HUES6 (cell line): ENCODE measurements around the gene PIK3CG.
"Not testable (repeated sequence)": the region's sequence is repeated elsewhere in the genome, so short reads cannot be mapped to it uniquely, and the experiment has no call there.

Experiments
- H3K27ac ChIP-seq: 2 replicates; pipeline ENCODE4 v1.7.0; 2013; ENCODE audit warnings: low read depth, mild to moderate bottlenecking, low read length, inconsistent platforms
- H3K27me3 ChIP-seq: 2 replicates; pipeline ENCODE4 v1.6.1; 2013; ENCODE audit warnings: low read length; ENCODE audit not compliant: control insufficient read depth, insufficient read depth
- H3K36me3 ChIP-seq: 2 replicates; pipeline ENCODE4 v1.6.1; 2013; ENCODE audit warnings: low read length; ENCODE audit not compliant: control insufficient read depth, insufficient read depth
- H3K4me1 ChIP-seq: 2 replicates; pipeline ENCODE4 v1.6.1; 2013; ENCODE audit warnings: low read length; ENCODE audit not compliant: control insufficient read depth, insufficient read depth
- H3K4me3 ChIP-seq: 2 replicates; pipeline ENCODE4 v1.5.1; 2013; ENCODE audit warnings: low read depth, low read length
- H3K9ac ChIP-seq: one replicate; pipeline ENCODE4 v1.6.1; 2013; ENCODE audit warnings: mild to moderate bottlenecking, low read length
- H3K9me3 ChIP-seq: 2 replicates; pipeline ENCODE4 v1.6.1; 2013; ENCODE audit warnings: low read depth, low read length; ENCODE audit not compliant: control insufficient read depth, insufficient read depth

PIK3CG gene

DNA sequence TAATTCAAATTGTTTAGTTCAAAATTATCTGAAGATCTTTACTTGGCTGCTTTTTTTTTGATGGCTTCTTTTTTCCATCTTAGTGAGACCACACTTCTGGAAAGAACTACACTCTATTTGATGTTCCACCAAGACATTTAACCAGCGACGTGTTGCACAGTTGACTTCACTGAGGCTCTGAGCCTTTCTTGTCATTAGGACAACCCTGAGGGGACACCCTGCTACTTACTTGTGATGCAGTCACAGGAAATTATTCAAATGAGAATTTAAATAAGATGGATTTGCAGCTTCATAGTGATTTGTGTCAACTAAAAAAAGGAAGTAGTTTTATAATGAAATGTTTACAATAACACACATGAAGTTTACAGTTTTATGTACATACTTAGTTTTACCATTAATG, 25.6 kb upstream of the PIK3CG start:
- H3K27me3 ChIP-seq = no peaks in the 10 kb centered on the region
- H3K9ac ChIP-seq = no peak overlapping the region
- no peak overlapping the region for H3K4me3 ChIP-seq
- H3K36me3 ChIP-seq = no peaks in the 10 kb centered on the region
- H3K9me3 ChIP-seq = no peaks in the 10 kb centered on the region
- peaks cover 27% of the 10 kb centered on the region for H3K4me1 ChIP-seq
- no peak overlapping the region for H3K27ac ChIP-seq

DNA sequence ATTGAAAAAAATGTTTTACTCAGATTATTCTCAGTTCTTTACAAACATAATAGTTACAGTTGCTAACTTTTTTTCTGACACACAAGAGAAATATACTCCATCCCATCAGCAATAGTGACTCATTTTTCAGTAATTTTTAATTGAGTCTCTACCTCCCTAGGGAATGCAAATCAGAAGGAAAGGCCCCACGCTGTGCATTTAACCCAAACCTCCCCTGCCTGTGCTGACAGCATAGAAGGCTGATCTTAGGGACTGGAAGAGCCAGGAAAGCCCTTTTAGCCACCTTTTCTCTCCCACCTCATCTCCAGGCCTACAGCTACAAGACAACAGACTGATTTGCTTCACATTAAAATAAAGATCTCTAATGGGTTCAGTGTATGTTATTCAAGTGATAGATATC, 24.7 kb upstream of the PIK3CG start:
- no peak overlapping the region for H3K9ac ChIP-seq

DNA sequence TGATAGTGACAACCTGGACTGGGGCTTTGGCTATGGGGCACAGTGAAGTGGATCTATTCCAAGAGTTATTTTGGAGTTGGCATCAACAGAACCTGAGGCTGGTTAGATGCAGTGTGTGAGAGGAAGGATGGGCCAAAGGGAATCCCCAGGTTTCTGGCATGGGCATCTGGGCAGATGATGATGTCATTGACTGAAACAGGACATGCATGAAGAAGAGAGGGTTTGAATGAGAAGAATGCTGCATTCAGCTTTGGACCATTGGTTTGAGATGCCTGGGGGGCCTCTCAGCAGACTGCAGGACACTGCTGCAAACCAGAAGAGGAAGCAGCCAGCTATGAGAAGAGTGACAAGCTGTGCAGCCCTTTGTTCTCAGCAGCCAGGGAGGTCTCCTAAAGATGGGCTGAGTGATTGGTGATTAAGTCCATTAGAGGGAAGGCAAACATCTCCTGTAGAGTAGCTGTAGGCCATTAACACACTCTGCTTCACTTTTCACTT, 23.1 kb upstream of the PIK3CG start:
- H3K27me3 ChIP-seq = no peaks in the 10 kb centered on the region
- no peaks in the 10 kb centered on the region for H3K9me3 ChIP-seq
- H3K9ac ChIP-seq = no peak overlapping the region
- H3K4me1 ChIP-seq = peaks cover 27% of the 10 kb centered on the region
- no peaks in the 10 kb centered on the region for H3K36me3 ChIP-seq
- no peak overlapping the region for H3K4me3 ChIP-seq
- H3K27ac ChIP-seq = no peak overlapping the region

More for the DNA sequence above, 24.7 kb upstream of the PIK3CG start:
- Histone ChIP-seq H3K9me3 (no peaks in the 10 kb centered on the region), H3K36me3 (no peaks in the 10 kb centered on the region), H3K27me3 (no peaks in the 10 kb centered on the region), H3K4me3 (no peak overlapping the region), H3K27ac (no peak overlapping the region), H3K4me1 (peaks cover 27% of the 10 kb centered on the region)

DNA sequence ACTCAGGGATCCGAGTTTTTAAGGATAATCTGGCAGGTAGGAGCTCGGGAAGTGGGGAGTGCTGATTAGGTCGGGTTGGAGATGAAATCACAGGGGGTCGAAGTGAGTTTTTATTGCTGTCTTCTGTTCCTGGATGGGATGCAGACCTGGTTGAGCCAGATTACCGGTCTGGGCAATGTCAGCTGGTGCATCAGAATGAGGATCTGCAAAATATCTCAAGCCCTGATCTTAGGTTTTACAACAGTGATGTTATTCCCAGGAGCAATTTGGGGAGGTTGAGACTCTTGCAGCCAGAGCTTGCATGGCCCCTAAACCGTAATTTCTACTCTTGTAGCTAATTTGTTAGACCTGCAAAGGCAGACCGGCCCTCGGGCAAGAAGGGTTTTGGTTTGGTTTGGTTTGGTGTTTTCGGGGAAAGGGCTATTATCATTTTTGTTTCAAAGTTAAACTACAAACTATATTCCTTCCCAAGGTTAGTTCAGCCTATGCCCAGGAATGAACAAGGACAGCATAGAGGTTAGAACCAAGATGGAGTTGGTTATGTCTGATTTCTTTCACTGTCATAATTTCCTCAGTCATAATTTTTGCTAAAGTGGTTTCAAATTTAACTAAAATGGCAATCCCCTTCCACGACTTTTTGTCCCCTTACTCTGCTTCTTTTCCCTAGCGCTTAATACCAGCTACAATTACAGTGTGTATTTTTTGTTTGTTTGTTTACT, 20.6 kb upstream of the PIK3CG start:
- peaks cover 27% of the 10 kb centered on the region for H3K4me1 ChIP-seq
- no peaks in the 10 kb centered on the region for H3K36me3 ChIP-seq

DNA sequence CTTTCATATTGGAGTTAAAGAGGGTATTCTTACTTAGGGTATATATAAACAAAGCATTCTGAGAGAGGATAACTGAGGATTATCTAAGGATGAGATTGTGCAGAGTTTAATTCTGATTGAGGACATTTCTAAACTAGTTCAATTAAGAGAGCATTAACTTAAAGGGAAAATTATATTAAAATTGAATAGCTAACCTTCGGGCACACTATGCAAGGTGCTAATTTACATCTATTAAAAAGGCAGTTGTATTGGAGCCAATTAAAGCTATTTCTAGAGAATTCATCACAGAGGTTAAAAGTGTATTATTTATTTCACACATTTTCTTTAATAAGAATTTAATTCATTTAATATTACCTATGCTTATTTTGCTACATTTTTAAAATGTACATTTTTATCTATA, 17.0 kb upstream of the PIK3CG start:
- no peaks in the 10 kb centered on the region for H3K27me3 ChIP-seq
- H3K4me1 ChIP-seq = no peaks in the 10 kb centered on the region
- H3K4me3 ChIP-seq = no peak overlapping the region
- H3K27ac ChIP-seq = no peak overlapping the region
- no peaks in the 10 kb centered on the region for H3K36me3 ChIP-seq
- H3K9me3 ChIP-seq = no peaks in the 10 kb centered on the region
- no peak overlapping the region for H3K9ac ChIP-seq

More for the DNA sequence above, 20.6 kb upstream of the PIK3CG start:
- H3K9me3 ChIP-seq = no peaks in the 10 kb centered on the region
- no peak overlapping the region for H3K4me3 ChIP-seq
- H3K27ac ChIP-seq = no peak overlapping the region
- H3K27me3 ChIP-seq = no peaks in the 10 kb centered on the region
- H3K9ac ChIP-seq = no peak overlapping the region

DNA sequence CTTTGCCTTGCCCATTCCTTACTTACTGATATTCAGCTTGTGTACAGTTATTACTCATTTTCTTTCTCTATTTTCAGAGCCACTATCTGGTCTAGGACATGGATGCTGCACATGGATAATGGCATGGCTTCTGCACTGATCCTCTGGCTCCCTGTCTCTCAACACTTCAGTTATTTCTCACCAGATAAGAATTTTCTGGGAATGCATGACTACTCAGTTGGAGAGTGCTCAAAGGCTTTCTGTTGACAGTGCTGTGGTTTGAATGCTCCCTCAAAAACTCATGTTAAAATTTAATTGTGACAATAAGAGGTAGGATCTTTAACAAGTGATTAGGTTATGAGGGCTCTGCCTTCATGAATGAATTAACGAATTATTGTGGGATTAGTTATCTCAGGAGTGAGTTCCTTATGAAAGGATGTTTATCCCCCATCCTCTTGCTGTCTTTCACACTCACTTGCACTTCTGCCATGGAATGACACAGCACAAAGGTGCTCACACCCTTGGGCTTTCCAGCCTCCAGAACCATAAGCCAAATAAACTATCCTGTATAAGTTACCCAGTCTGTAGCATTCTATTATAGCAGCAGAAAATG, 16.1 kb upstream of the PIK3CG start:
- no peak overlapping the region for H3K4me3 ChIP-seq
- H3K9me3 ChIP-seq = no peaks in the 10 kb centered on the region
- no peak overlapping the region for H3K9ac ChIP-seq
- no peaks in the 10 kb centered on the region for H3K4me1 ChIP-seq
- no peak overlapping the region for H3K27ac ChIP-seq
- H3K27me3 ChIP-seq = no peaks in the 10 kb centered on the region
- no peaks in the 10 kb centered on the region for H3K36me3 ChIP-seq

DNA sequence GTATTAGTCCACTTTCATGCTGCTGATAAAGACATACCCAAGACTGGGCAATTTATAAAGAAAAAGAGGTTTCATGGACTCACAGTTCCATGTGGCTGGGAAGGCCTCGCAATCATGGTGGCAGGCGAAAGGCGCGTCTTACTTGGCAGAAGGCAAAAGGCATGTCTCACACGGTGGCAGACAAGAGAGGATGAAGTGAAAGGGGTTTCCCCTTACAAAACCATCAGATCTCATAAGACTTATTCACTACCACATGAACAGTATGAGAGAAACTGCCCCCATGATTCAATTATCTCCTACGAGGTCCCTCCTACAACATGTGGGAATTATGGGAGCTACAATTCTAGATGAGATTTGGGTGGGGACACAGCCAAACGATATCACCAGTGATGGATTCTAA, 13.4 kb upstream of the PIK3CG start:
- not testable (repeated sequence) for H3K4me1 ChIP-seq, H3K9ac ChIP-seq, H3K9me3 ChIP-seq, H3K36me3 ChIP-seq, H3K27ac ChIP-seq, H3K4me3 ChIP-seq, H3K27me3 ChIP-seq

DNA sequence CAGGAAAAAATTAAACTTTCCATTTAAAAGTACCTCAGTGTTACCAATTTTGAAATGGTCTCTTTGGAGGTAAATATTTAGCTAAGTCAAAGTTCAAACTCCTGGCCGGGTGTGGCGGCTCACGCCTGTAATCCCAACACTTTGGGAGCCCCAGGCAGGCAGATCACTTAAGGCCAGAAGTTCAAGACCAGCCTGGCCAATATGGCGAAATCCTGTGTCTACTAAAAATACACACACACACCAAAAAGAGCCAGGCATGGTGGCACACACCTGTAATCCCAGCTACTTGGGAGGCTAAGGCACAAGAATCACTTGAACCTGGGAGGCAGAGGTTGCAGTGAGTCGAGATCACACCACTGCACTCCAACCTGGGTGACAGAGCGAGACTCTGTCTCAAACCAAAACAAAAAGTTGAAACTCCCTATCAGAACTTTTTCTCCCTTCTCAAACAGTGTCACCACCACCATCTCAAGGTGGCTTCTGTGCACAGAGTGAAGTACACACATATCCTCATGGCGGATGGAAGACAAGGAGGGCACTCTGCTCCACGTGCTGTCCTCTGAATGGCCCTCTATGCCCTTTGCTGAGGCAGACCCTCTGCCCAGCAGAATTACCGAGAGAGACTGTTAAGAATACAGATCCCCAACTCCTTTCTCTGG, 11.7 kb upstream of the PIK3CG start:
- H3K9me3 ChIP-seq = no peaks in the 10 kb centered on the region
- H3K9ac ChIP-seq = no peak overlapping the region
- no peak overlapping the region for H3K4me3 ChIP-seq
- no peaks in the 10 kb centered on the region for H3K4me1 ChIP-seq
- no peaks in the 10 kb centered on the region for H3K36me3 ChIP-seq
- no peaks in the 10 kb centered on the region for H3K27me3 ChIP-seq
- no peak overlapping the region for H3K27ac ChIP-seq

DNA sequence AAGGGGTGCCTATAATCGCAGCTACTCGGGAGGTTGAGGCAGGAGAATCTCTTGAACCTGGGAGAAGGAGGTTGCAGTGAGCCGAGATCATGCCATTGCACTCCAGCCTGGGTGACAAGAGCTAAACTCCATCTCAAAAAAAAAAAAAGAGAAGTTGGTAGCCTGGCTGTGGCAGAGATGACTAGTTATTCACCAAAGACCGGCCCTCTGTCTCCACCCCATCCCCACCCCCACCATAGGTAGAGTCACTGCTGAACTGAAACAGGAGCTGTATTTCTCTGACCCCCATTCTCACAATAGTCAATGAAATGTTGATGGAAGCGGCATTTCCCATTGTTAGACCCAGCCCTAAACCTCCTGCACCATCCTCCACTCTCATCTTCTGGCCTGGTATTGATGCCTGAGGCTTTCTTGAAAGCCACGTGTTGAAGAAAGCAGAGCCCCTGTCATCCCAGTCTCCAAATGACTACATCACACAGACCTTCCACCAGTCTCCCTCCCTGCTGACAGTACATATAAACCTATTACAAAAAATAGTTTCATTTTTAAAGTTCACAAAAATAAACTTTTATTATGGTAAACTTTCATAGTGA, 9.4 kb upstream of the PIK3CG start:
- Histone ChIP-seq H3K27ac (no peak overlapping the region), H3K4me1 (no peaks in the 10 kb centered on the region), H3K4me3 (no peak overlapping the region), H3K27me3 (no peaks in the 10 kb centered on the region), H3K9ac (no peak overlapping the region), H3K36me3 (no peaks in the 10 kb centered on the region), H3K9me3 (no peaks in the 10 kb centered on the region)

DNA sequence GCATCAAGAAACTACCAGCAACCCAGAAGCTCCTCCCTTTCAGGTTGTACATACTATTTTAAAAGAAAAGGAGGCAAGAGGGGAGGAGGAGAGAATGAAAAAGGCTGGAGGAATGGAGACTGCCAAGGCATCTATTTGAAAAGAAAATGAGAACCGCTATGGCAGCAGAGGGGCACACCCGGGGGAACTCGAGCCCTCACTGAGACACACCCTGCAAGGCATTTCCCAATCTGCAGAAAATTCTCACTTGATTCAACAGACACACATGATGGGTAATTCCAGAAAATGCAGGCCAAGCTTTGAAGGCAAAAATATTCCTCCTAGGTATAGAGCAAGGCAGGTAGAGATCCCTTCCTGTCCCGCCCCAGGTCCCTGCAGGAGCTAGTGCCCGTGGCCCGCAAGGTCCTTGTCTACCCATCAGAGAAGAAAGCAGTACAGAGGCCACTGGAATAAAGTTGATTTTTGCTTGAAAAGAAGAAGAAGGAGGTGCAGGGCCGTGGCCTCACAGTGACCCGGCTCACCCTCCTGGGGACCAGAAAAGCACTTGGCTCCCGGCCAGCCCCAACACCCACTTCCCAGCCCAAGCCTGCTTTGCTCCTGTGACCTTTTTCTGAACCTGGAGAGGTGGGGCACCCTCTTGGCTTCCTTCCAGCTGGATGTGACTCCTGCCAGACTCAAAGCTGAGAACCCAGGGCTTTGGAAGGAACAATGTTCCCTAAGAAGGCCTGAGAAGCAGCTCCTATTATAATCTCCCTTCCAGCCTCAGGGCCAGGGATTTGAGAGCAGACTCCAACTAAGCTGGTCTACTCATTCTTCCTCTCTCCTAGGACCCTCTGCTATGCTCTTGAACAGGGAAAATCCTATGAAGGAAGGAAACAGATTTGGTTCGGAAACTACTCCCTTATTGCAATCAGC, 6.2 kb upstream of the PIK3CG start:
- H3K9me3 ChIP-seq = no peaks in the 10 kb centered on the region
- no peaks in the 10 kb centered on the region for H3K27me3 ChIP-seq
- H3K4me3 ChIP-seq = no peak overlapping the region
- H3K27ac ChIP-seq = no peak overlapping the region
- no peak overlapping the region for H3K9ac ChIP-seq
- H3K36me3 ChIP-seq = no peaks in the 10 kb centered on the region
- no peaks in the 10 kb centered on the region for H3K4me1 ChIP-seq
